CD4-positive, alpha-beta T cell (primary cell): ENCODE measurements around the gene GNAZ. TPM values are rescaled to one million over a fixed set of nuclear protein-coding genes. Genes with fewer than 3 reads are reported as not detected.

ENCODE experiments used
- ATAC-seq: fragments of 200-7000 bp; cut with Tn5 transposase; one replicate; pipeline ENCODE4 v1.10.0; 2022; ENCODE audit warnings: mild to moderate bottlenecking; ENCODE audit not compliant: poor library complexity
- CTCF ChIA-PET: fragments of 350-600 bp; sonication (Branson Sonifier 250); formaldehyde crosslinking; loops from one replicate; lab custom pipeline; 2021; ENCODE audit warnings: antibody characterized with exemption, inconsistent platforms; lab: Charles Lee
- POLR2A ChIA-PET: fragments of 350-600 bp; sonication (Branson Sonifier 250); formaldehyde crosslinking; loops from one replicate; lab custom pipeline; 2021; ENCODE audit warnings: antibody characterized with exemption, inconsistent platforms; lab: Charles Lee
- DNase-seq, 14 experiments: peaks; one replicate each; pipeline ENCODE4 v3.0.0-alpha.2; 2013 to 2020; ENCODE audit warnings: mixed read lengths in 2 of 14
- H3K27ac ChIP-seq, 2 donors: one replicate each; pipeline versions ENCODE4 v1.5.1 to v1.7.0; 2013; ENCODE audit warnings: low read length in 2 of 2, low read depth in 1 of 2, mild to moderate bottlenecking in 1 of 2
- H3K27me3 ChIP-seq, 2 experiments: 1 replicate in 1 of 2; 2 replicates in 1 of 2; pipeline versions ENCODE4 v1.6.1 to v1.7.0; 2013; ENCODE audit warnings: low read length in 2 of 2, control low read depth in 1 of 2, mild to moderate bottlenecking in 1 of 2, moderate library complexity in 1 of 2; ENCODE audit not compliant: insufficient read depth in 2 of 2, control insufficient read depth in 1 of 2
- H3K36me3 ChIP-seq: one replicate; pipeline ENCODE4 v1.6.1; 2013; ENCODE audit warnings: low read length, control low read depth; ENCODE audit not compliant: insufficient read depth
- H3K4me1 ChIP-seq: one replicate; pipeline ENCODE4 v1.6.1; 2013; ENCODE audit warnings: low read length, control low read depth; ENCODE audit not compliant: insufficient read depth
- H3K4me3 ChIP-seq: one replicate; pipeline ENCODE4 v1.5.1; 2013; ENCODE audit warnings: mild to moderate bottlenecking, low read length, moderate library complexity
- H3K9me3 ChIP-seq, 2 experiments: 1 replicate in 1 of 2; 2 replicates in 1 of 2; pipeline versions ENCODE4 v1.6.1 to v1.7.0; 2013; ENCODE audit warnings: low read length in 2 of 2, mild to moderate bottlenecking in 2 of 2, control low read depth in 1 of 2, moderate library complexity in 1 of 2; ENCODE audit not compliant: control insufficient read depth in 1 of 2, insufficient read depth in 1 of 2
- H3K27ac Mint-ChIP-seq: one replicate; pipeline ENCODE4 v1.8.0; 2020; ENCODE audit warnings: mixed read lengths
- H3K27me3 Mint-ChIP-seq: one replicate; pipeline ENCODE4 v1.8.0; 2021; ENCODE audit warnings: mixed read lengths
- H3K36me3 Mint-ChIP-seq: one replicate; pipeline ENCODE4 v1.8.0; 2021; ENCODE audit warnings: low read depth, mixed read lengths
- H3K4me1 Mint-ChIP-seq: one replicate; pipeline ENCODE4 v1.8.0; 2021; ENCODE audit warnings: low read depth, mixed read lengths
- H3K4me3 Mint-ChIP-seq: one replicate; pipeline ENCODE4 v1.8.0; 2020; ENCODE audit warnings: mild to moderate bottlenecking, mixed read lengths
- H3K9me3 Mint-ChIP-seq: one replicate; pipeline ENCODE4 v1.8.0; 2020; ENCODE audit warnings: mixed read lengths
- CTCF ChIP-seq: fragments of 200-600 bp; IDR thresholded peaks from one replicate; pipeline ENCODE4 v1.8.0; 2022; ENCODE audit warnings: antibody characterized with exemption, mild to moderate bottlenecking
- intact Hi-C, 2 experiments: fragments of 100-400 bp; cut with DNase I in 1 of 2; cut with micrococcal nuclease in 1 of 2; formaldehyde crosslinking; loops; one replicate each; pipeline versions ENCODE4 v1.15.1 to v1.9.0; 2023 to 2025; cut with DNase I, micrococcal nuclease
- total RNA-seq, 174 experiments: library from RNA in 2 of 174; stranded (reverse) in 2 of 174; gene quantifications; one replicate each; pipeline ENCODE4 v1.2.3 and lab custom pipeline; 2021 to 2026

The GNAZ gene
- total RNA-seq, 2 experiments from 2014 or later = 0.20 to 0.38 TPM

GRCh38 chr22:23097412-23098229 is 27.3 kb downstream of the GNAZ start:
- ATAC-seq (no peak), DNase-seq (no peak)
- no peaks in the 10 kb centered on the region for H3K4me1 Mint-ChIP-seq
- intact Hi-C loops = no loop called here
- ChIA-PET POLR2A (no interaction called here), CTCF (no interaction called here)
- no peaks in the 10 kb centered on the region for H3K9me3 Mint-ChIP-seq
- H3K4me1 ChIP-seq = no peaks in the 10 kb centered on the region
- H3K4me3 ChIP-seq = no peak overlapping the region
- H3K27me3 ChIP-seq = no peaks in the 10 kb centered on the region
- H3K9me3 ChIP-seq = no peaks in the 10 kb centered on the region
- H3K36me3 ChIP-seq = no peaks in the 10 kb centered on the region
- H3K27ac Mint-ChIP-seq = no peak overlapping the region
- H3K36me3 Mint-ChIP-seq = no peaks in the 10 kb centered on the region
- no peaks in the 10 kb centered on the region for H3K27me3 Mint-ChIP-seq
- H3K27ac ChIP-seq = no peak overlapping the region
- no peak overlapping the region for H3K4me3 Mint-ChIP-seq
- TF ChIP-seq CTCF = no peak

GRCh38 chr22:23098230-23098705 is 27.9 kb downstream of the GNAZ start:
- Mint-ChIP-seq H3K27me3 (no peaks in the 10 kb centered on the region), H3K9me3 (no peaks in the 10 kb centered on the region), H3K4me1 (no peaks in the 10 kb centered on the region), H3K36me3 (no peaks in the 10 kb centered on the region), H3K4me3 (no peak overlapping the region), H3K27ac (no peak overlapping the region)
- ChIA-PET CTCF (no interaction called here), POLR2A (no interaction called here)
- H3K9me3 ChIP-seq = no peaks in the 10 kb centered on the region
- H3K27me3 ChIP-seq = no peaks in the 10 kb centered on the region
- H3K4me3 ChIP-seq = no peak overlapping the region
- no peak for DNase-seq
- H3K36me3 ChIP-seq = no peaks in the 10 kb centered on the region
- no peak for TF ChIP-seq CTCF
- ATAC-seq = no peak
- intact Hi-C loops = no loop called here
- H3K27ac ChIP-seq = no peak overlapping the region
- H3K4me1 ChIP-seq = no peaks in the 10 kb centered on the region

GRCh38 chr22:23098718-23099530 is 28.6 kb downstream of the GNAZ start:
- ATAC-seq = no peak

More at GRCh38 chr22:23098718-23099530, 28.6 kb downstream of the GNAZ start:
- Histone ChIP-seq H3K4me3 (no peak overlapping the region), H3K4me1 (no peaks in the 10 kb centered on the region), H3K36me3 (no peaks in the 10 kb centered on the region), H3K27ac (no peak overlapping the region), H3K27me3 (no peaks in the 10 kb centered on the region), H3K9me3 (no peaks in the 10 kb centered on the region)
- Mint-ChIP-seq H3K4me3 (no peak overlapping the region), H3K4me1 (no peaks in the 10 kb centered on the region), H3K36me3 (no peaks in the 10 kb centered on the region), H3K27ac (no peak overlapping the region), H3K9me3 (no peaks in the 10 kb centered on the region), H3K27me3 (no peaks in the 10 kb centered on the region)
- ChIA-PET POLR2A (no interaction called here), CTCF (no interaction called here)
- DNase-seq = no peak
- intact Hi-C loops = no loop called here
- no peak for TF ChIP-seq CTCF
